H9 (cell line): ENCODE data around the gene NOD1. TPM values are rescaled to one million over a fixed set of nuclear protein-coding genes. Genes with fewer than 3 reads are reported as not detected.

ENCODE experiments used
- DNase-seq: peaks from one replicate; pipeline ENCODE4 v3.0.0-alpha.2; 2017
- H2AFZ ChIP-seq: one replicate; pipeline ENCODE4 v1.6.1; 2013; ENCODE audit warnings: mild to moderate bottlenecking, low read length, control low read depth, moderate library complexity
- H2AK5ac ChIP-seq: 2 replicates; pipeline ENCODE4 v1.6.1; 2013; ENCODE audit warnings: low read length, control low read depth, mixed read lengths; ENCODE audit not compliant: insufficient read length
- H2BK120ac ChIP-seq: one replicate; pipeline ENCODE4 v1.6.1; 2013; ENCODE audit warnings: low read depth, mild to moderate bottlenecking, low read length, control low read depth, inconsistent platforms; ENCODE audit not compliant: poor library complexity, severe bottlenecking
- H2BK12ac ChIP-seq: 2 replicates; pipeline ENCODE4 v1.6.1; 2013; ENCODE audit warnings: low read length, control low read depth, mixed read lengths, low read depth; ENCODE audit not compliant: insufficient read length
- H2BK15ac ChIP-seq: 2 replicates; pipeline ENCODE4 v1.6.1; 2013; ENCODE audit warnings: low read depth, low read length, control low read depth
- H2BK20ac ChIP-seq: one replicate; pipeline ENCODE4 v1.6.1; 2013; ENCODE audit warnings: low read depth, mild to moderate bottlenecking, low read length, control low read depth, inconsistent platforms; ENCODE audit not compliant: poor library complexity, severe bottlenecking
- H2BK5ac ChIP-seq: 2 replicates; pipeline ENCODE4 v1.6.1; 2013; ENCODE audit warnings: low read length, control low read depth, mixed read lengths; ENCODE audit not compliant: insufficient read length
- H3K14ac ChIP-seq: 2 replicates; pipeline ENCODE4 v1.6.1; 2013; ENCODE audit warnings: low read length, control low read depth; ENCODE audit not compliant: insufficient read depth
- H3K18ac ChIP-seq: 2 replicates; pipeline ENCODE4 v1.6.1; 2013; ENCODE audit warnings: low read depth, mild to moderate bottlenecking, mixed read lengths, low read length, control low read depth; ENCODE audit not compliant: insufficient read length
- H3K23ac ChIP-seq: 2 replicates; pipeline ENCODE4 v1.6.1; 2013; ENCODE audit warnings: low read length, control low read depth, mixed read lengths, low read depth; ENCODE audit not compliant: insufficient read length
- H3K23me2 ChIP-seq: 2 replicates; pipeline ENCODE4 v1.6.1; 2013; ENCODE audit warnings: low read depth, mild to moderate bottlenecking, mixed read lengths, low read length, control low read depth; ENCODE audit not compliant: insufficient read length, poor library complexity, severe bottlenecking
- H3K27ac ChIP-seq: 2 replicates; pipeline ENCODE4 v1.5.1; 2013; ENCODE audit warnings: low read length, control low read depth, mixed read lengths, low read depth; ENCODE audit not compliant: insufficient read length
- H3K27me3 ChIP-seq: 2 replicates; pipeline ENCODE4 v1.6.1; 2013; ENCODE audit warnings: low read length, control low read depth, inconsistent platforms; ENCODE audit not compliant: insufficient read depth
- H3K4ac ChIP-seq: 2 replicates; pipeline ENCODE4 v1.6.1; 2013; ENCODE audit warnings: low read depth, mild to moderate bottlenecking, control low read depth, inconsistent platforms, low read length, moderate library complexity
- H3K4me1 ChIP-seq: 2 replicates; pipeline ENCODE4 v1.6.1; 2013; ENCODE audit warnings: low read length, control low read depth, inconsistent platforms; ENCODE audit not compliant: insufficient read depth
- H3K4me2 ChIP-seq: 2 replicates; pipeline ENCODE4 v1.6.1; 2013; ENCODE audit warnings: low read length, control low read depth, mixed read lengths; ENCODE audit not compliant: insufficient read length, insufficient read depth
- H3K56ac ChIP-seq: 2 replicates; pipeline ENCODE4 v1.6.1; 2013; ENCODE audit warnings: low read depth, mild to moderate bottlenecking, mixed read lengths, low read length, control low read depth; ENCODE audit not compliant: insufficient read length
- H3K79me1 ChIP-seq: 2 replicates; pipeline ENCODE4 v1.6.1; 2013; ENCODE audit warnings: low read depth, mild to moderate bottlenecking, moderate library complexity, low read length, control low read depth, inconsistent platforms; ENCODE audit not compliant: insufficient read depth, poor library complexity, severe bottlenecking
- H3K79me2 ChIP-seq: 2 replicates; pipeline ENCODE4 v1.6.1; 2013; ENCODE audit warnings: low read length, control low read depth, inconsistent platforms; ENCODE audit not compliant: insufficient read depth
- H3K9ac ChIP-seq: 2 replicates; pipeline ENCODE4 v1.6.1; 2013; ENCODE audit warnings: low read length, control low read depth, mixed read lengths; ENCODE audit not compliant: insufficient read length; ENCODE audit errors: extremely low read depth
- H3K9me3 ChIP-seq: one replicate; pipeline ENCODE4 v1.6.1; 2013; ENCODE audit warnings: low read depth, low read length, inconsistent platforms; ENCODE audit not compliant: control insufficient read depth
- H3T11ph ChIP-seq: one replicate; pipeline ENCODE4 v1.6.1; 2013; ENCODE audit warnings: mild to moderate bottlenecking, low read length, control low read depth, inconsistent platforms
- H4K20me1 ChIP-seq: one replicate; pipeline ENCODE4 v1.6.1; 2013; ENCODE audit not compliant: control insufficient read depth, insufficient read length, insufficient read depth
- H4K5ac ChIP-seq: 2 replicates; pipeline ENCODE4 v1.6.1; 2013; ENCODE audit warnings: low read depth, mild to moderate bottlenecking, mixed read lengths, low read length, control low read depth; ENCODE audit not compliant: insufficient read length
- H4K8ac ChIP-seq: replicated peaks from 2 replicates; pipeline ENCODE4 v1.6.1; 2013; ENCODE audit warnings: low read length, control low read depth, mixed read lengths, low read depth; ENCODE audit not compliant: insufficient read length
- H4K91ac ChIP-seq: 2 replicates; pipeline ENCODE4 v1.6.1; 2013; ENCODE audit warnings: low read depth, mild to moderate bottlenecking, moderate library complexity, mixed read lengths, low read length, control low read depth; ENCODE audit not compliant: insufficient read length
- H3K27ac Mint-ChIP-seq, 3 experiments: 2 replicates in 2 of 3; 3 replicates in 1 of 3; pipeline ENCODE4 v1.8.0; 2020 to 2021; ENCODE audit warnings: mixed read lengths in 3 of 3, mild to moderate bottlenecking in 1 of 3, moderate library complexity in 1 of 3
- H3K27me3 Mint-ChIP-seq: 2 replicates; pipeline ENCODE4 v1.8.0; 2021; ENCODE audit warnings: low read depth, mild to moderate bottlenecking, moderate library complexity, mixed read lengths
- H3K36me3 Mint-ChIP-seq, 3 experiments: 2 replicates in 2 of 3; 3 replicates in 1 of 3; pipeline ENCODE4 v1.8.0; 2020 to 2021; ENCODE audit warnings: low read depth in 3 of 3, mixed read lengths in 3 of 3; ENCODE audit not compliant: insufficient read depth in 1 of 3
- H3K4me1 Mint-ChIP-seq, 2 experiments: 2 replicates each; pipeline ENCODE4 v1.8.0; 2020; ENCODE audit warnings: mixed read lengths in 2 of 2
- H3K4me3 Mint-ChIP-seq, 2 experiments: 2 replicates in 1 of 2; 3 replicates in 1 of 2; pipeline ENCODE4 v1.8.0; 2020 to 2021; ENCODE audit warnings: mild to moderate bottlenecking in 2 of 2, mixed read lengths in 2 of 2, moderate library complexity in 1 of 2
- H3K9me3 Mint-ChIP-seq, 2 experiments: 2 replicates in 1 of 2; 3 replicates in 1 of 2; pipeline ENCODE4 v1.8.0; 2020; ENCODE audit warnings: mild to moderate bottlenecking in 2 of 2, mixed read lengths in 2 of 2, moderate library complexity in 1 of 2
- CTCF ChIP-seq: fragments of 200-600 bp; sonication (generic); conservative IDR thresholded peaks from 3 replicates; pipeline ENCODE4 v1.8.0; 2021; ENCODE audit warnings: antibody characterized with exemption, mild to moderate bottlenecking
- WGBS: extraction: QIAGEN DNeasy Blood & Tissue Kit; methylation state at CpG from one replicate; pipeline ENCODE4 v1.1.7; 2013; ENCODE audit warnings: missing lambda C conversion rate, low lambda C conversion rate, mixed read lengths; ENCODE audit not compliant: insufficient read length; ENCODE audit errors: extremely low coverage; 5-methylcytosine and 5-hydroxymethylcytosine counted together
- total RNA-seq: library from RNA; stranded (reverse); gene quantifications from 2 replicates; pipeline ENCODE4 v1.2.1, GENCODE V29; 2021

Gene NOD1
- total RNA-seq, 1 experiment from 2014 or later = 5.3 TPM

GRCh38 chr7:30469303-30469702 is 9.3 kb downstream of the NOD1 start:
- peak overlapping the region; percentile 1 for H3K18ac ChIP-seq
- H3T11ph ChIP-seq = no peak overlapping the region
- no peak overlapping the region for H3K14ac ChIP-seq
- Mint-ChIP-seq H3K27me3 (no peaks in the 10 kb centered on the region), H3K27ac (peak overlapping the region in 1 of 3 experiments; percentile 62; a peak in 3 of 7 replicates), H3K4me1 (peaks cover 22 to 25% of the 10 kb centered on the region in 2 experiments), H3K9me3 (no peaks in the 10 kb centered on the region), H3K36me3 (no peaks in the 10 kb centered on the region; a peak in 1 of 7 replicates), H3K4me3 (no peak overlapping the region)
- no peaks in the 10 kb centered on the region for H3K79me2 ChIP-seq
- H3K4me2 ChIP-seq = peak overlapping the region; percentile 2
- H3K23ac ChIP-seq = no peak overlapping the region
- no peak overlapping the region for H3K27ac ChIP-seq
- H4K20me1 ChIP-seq = no peaks in the 10 kb centered on the region
- no peaks in the 10 kb centered on the region for H3K27me3 ChIP-seq
- H4K5ac ChIP-seq = no peak overlapping the region
- no peak overlapping the region for H2AFZ ChIP-seq
- H4K91ac ChIP-seq = no peak overlapping the region
- no peak overlapping the region for H2BK120ac ChIP-seq
- no peaks in the 10 kb centered on the region for H3K9me3 ChIP-seq
- TF ChIP-seq CTCF = peak; percentile 63
- no peaks in the 10 kb centered on the region for H3K23me2 ChIP-seq
- no peak overlapping the region for H3K56ac ChIP-seq
- H3K79me1 ChIP-seq = no peaks in the 10 kb centered on the region
- peak; percentile 90 for DNase-seq
- H3K9ac ChIP-seq = no peak overlapping the region
- no peak overlapping the region for H2BK15ac ChIP-seq
- no peak overlapping the region for H2AK5ac ChIP-seq
- no CpG with 5 or more reads among the region's 5 CpGs for WGBS
- no peak overlapping the region for H2BK5ac ChIP-seq
- H3K4ac ChIP-seq = no peak overlapping the region
- H3K4me1 ChIP-seq = peaks cover 5% of the 10 kb centered on the region; the same call in 1 of the 2 replicates
- H2BK12ac ChIP-seq = no peak overlapping the region
- no peak overlapping the region for H2BK20ac ChIP-seq
- H4K8ac ChIP-seq = no peak overlapping the region
